Effector CD8-positive, alpha-beta T cell (primary cell): Measurements from ENCODE around the gene LIG4.
A peak's percentile ranks its signal among the peaks of the same experiment; 100 is the strongest.

Experiments
- DNase-seq: peaks from one replicate; lab custom pipeline; 2025; lab: John Stamatoyannopoulos, UW

The LIG4 gene

GRCh38 chr13:108194435-108194936, 20.9 kb downstream of the LIG4 start:
- DNase-seq: no peak

DNA sequence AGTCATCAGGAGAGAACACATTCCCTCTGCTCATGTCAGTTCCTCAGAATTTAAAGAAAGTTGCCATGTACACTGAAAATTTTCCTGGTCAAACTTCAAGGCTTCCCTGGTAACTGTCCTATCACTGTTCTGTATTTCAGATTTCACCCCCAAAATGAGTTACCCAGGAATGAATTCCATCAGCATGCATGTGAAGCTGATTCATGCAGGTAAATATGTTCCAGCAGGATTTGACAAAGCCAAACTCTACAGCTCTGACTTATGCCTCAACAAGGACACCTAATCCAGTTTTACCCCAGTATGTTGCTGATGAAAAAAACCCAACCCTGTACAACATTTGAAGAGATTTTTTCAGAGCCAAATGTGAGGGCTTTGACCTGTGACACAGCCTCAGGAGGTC, 21.5 kb downstream of the LIG4 start:
- DNase-seq: no peak

GRCh38 chr13:108190897-108191296, 24.4 kb downstream of the LIG4 start:
- no peak for DNase-seq

- DNase-seq: no peak
These were observed 27.1 kb downstream of the LIG4 start for GRCh38 chr13:108188260-108188659.

- no peak for DNase-seq
These were observed 30.1 kb downstream of the LIG4 start for GRCh38 chr13:108185223-108185622.

DNA sequence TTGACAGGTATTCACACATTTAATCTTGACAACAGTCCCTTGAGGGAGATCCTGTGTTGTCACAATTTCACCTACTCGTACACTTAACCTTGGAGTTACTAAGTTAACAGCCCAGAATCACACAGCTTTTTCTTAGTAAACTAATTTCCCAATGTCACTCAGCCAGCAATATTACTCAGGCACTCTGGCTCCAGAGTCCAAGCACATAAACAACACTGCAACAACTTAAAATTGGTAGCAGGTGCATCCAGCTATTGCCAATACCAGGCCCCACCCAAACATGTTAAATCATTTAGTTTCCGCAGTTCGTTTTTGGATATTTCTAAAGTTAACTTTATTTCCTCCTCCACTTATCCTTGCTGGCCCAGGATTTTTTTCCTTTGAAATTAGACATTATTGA, 32.7 kb downstream of the LIG4 start:
- DNase-seq: no peak

GRCh38 chr13:108178078-108178477, 37.3 kb downstream of the LIG4 start:
- DNase-seq: no peak

DNA sequence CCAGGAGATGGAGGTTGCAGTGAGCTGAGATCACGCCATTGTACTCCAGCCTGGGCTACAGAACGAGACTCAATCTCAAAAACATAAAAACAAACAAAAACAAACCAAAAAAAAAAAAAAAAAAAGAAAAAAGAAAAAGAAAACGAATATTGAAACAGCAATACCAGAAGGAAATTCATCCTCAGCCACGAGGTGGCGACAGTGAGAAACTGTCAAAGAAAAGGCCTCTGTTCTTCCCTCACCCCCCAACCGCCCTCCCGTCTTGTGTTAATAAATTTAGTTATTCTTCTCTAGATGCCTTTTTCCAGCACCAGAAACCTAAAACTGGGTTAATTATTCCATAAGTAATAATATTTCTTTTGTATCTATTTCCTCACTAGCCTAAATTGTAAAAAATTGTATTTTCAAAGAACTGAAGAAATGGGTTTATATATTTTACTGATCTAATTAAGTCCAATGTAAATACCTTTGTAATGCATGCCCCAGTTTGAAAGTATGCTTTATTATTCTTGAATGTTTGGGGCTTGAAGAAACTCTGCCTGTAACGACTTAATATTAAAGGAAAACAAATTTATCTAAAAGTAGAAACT, 38.6 kb downstream of the LIG4 start:
- DNase-seq: peak; percentile 27

GRCh38 chr13:108168929-108169328, 46.4 kb downstream of the LIG4 start:
- no peak for DNase-seq

- no peak for DNase-seq
These were observed 49.3 kb downstream of the LIG4 start for GRCh38 chr13:108166078-108166477.

DNA sequence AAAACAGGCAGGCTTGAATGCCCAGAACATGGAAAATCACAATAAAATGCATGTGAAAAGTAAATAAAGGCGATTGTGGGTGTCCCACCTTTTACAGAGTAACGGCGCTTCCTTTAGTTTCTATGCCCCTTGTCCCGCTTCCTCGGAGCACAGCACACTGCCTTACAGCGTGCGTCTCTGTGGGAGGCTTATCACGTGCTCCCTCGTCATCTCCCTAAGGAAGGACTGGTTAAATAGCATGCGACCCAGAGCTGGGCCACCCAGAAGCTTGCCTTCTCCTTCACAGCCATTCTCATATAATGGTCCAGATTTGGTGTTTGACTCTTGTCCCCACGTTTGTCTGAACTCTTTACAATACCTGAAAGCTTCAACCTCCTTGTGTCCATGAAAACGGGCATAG, 56.6 kb downstream of the LIG4 start:
- DNase-seq: no peak
